HFFc6 (cell line): ENCODE data around the gene TP53BP1. TPM values are rescaled to one million over a fixed set of nuclear protein-coding genes. Genes with fewer than 3 reads are reported as not detected.

Experiments
- DNase-seq: peaks from one replicate; pipeline ENCODE4 v3.0.0-alpha.2; 2018
- H3K27ac Mint-ChIP-seq: 2 replicates; pipeline ENCODE4 v1.8.0; 2020; ENCODE audit warnings: mild to moderate bottlenecking, mixed read lengths
- H3K27me3 Mint-ChIP-seq: 2 replicates; pipeline ENCODE4 v1.8.0; 2021; ENCODE audit warnings: mild to moderate bottlenecking, moderate library complexity, mixed read lengths; ENCODE audit not compliant: insufficient read depth
- H3K36me3 Mint-ChIP-seq: 2 replicates; pipeline ENCODE4 v1.8.0; 2021; ENCODE audit warnings: low read depth, mixed read lengths
- H3K4me1 Mint-ChIP-seq: 2 replicates; pipeline ENCODE4 v1.8.0; 2020; ENCODE audit warnings: low read depth, mixed read lengths
- H3K4me3 Mint-ChIP-seq: 2 replicates; pipeline ENCODE4 v1.8.0; 2020; ENCODE audit warnings: mild to moderate bottlenecking, moderate library complexity, mixed read lengths
- H3K9me3 Mint-ChIP-seq: 2 replicates; pipeline ENCODE4 v1.8.0; 2020; ENCODE audit warnings: mild to moderate bottlenecking, mixed read lengths
- total RNA-seq, 6 experiments: library from RNA; stranded (reverse); fragmentation: NEBNext Ultra II Directional; extraction: Animal tissue kit (Norgen Biotek cat#: 25700); gene quantifications; 2 replicates in 1 of 6; 3 replicates in 5 of 6; pipeline ENCODE4 v1.2.3, GENCODE V29; 2021
- TF ChIP-seq, protein P1 (sequence below): fragments of 200-600 bp; sonication (generic); IDR thresholded peaks from 2 replicates; pipeline ENCODE4 v1.5.0; 2021; ENCODE audit warnings: antibody characterized with exemption, mild to moderate bottlenecking

The TP53BP1 gene
- total RNA-seq, 6 experiments from 2014 or later = 44.7 to 49.5 (median 46.4) TPM

DNA sequence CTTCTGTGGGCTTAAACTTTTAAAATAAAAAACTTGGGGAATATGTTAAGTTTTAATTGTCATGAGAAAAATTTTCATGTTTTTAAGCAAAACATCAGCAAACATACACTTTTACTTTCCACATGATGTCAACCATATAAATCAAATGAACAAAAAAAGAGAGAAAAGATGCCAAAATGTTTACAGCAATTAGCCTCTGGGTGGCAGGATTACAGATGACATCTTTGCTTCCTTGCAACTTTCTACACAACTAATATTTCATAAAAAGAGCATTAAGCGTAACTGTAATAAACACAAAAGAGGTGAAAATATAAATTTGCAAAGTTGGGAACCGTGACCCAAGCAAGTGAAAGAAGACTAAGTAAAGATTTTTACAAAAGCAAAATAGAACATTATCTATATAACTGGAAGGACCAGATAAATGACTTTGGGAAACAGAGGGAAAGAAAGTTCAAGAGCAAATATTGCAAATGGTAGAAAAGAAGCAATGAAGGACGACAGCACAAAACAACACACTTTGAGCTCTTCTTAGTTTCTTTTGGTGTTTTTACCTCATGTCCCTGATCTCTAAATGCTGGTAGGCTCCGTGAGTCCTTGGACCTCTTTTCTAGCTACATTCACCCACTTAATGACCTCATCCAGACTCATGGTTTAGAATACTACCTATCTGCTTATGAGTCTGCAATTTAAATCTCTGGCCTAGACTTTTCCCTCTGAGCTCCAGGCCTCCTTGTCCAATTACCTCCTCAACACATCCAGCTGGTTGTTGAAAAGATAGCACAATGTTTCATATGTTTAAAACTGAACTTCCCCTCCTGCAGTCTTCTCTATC, 9.4 kb downstream of the TP53BP1 start:
- peak; percentile 11 for DNase-seq

DNA sequence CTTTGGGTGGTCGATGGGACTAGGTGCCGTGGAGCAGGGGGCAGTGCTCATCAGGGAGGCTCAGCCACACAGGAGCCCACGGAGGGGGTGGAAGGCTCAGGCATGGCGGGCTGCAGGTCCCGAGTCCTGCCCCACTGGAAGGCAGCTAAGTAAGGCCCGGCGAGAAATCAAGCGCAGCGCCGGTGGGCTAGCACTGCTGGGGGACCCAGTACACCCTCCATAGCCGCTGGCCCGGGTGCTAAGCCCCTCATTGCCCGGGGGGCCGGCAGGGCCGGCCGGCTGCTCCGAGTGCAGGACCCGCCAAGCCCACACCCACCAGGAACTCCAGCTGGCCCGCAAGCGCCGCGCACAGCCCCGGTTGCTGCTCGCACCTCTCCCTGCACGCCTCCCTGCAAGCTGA, 19.1 kb downstream of the TP53BP1 start:
- Mint-ChIP-seq H3K4me1 (peaks cover 15% of the 10 kb centered on the region), H3K27me3 (no peaks in the 10 kb centered on the region), H3K36me3 (peaks cover 56% of the 10 kb centered on the region), H3K27ac (no peak overlapping the region), H3K9me3 (no peaks in the 10 kb centered on the region), H3K4me3 (no peak overlapping the region)
- no peak for DNase-seq
- TF ChIP-seq, protein P1, sequence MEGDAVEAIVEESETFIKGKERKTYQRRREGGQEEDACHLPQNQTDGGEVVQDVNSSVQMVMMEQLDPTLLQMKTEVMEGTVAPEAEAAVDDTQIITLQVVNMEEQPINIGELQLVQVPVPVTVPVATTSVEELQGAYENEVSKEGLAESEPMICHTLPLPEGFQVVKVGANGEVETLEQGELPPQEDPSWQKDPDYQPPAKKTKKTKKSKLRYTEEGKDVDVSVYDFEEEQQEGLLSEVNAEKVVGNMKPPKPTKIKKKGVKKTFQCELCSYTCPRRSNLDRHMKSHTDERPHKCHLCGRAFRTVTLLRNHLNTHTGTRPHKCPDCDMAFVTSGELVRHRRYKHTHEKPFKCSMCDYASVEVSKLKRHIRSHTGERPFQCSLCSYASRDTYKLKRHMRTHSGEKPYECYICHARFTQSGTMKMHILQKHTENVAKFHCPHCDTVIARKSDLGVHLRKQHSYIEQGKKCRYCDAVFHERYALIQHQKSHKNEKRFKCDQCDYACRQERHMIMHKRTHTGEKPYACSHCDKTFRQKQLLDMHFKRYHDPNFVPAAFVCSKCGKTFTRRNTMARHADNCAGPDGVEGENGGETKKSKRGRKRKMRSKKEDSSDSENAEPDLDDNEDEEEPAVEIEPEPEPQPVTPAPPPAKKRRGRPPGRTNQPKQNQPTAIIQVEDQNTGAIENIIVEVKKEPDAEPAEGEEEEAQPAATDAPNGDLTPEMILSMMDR = no peak

More for the DNA sequence above, 9.4 kb downstream of the TP53BP1 start:
- H3K4me3 Mint-ChIP-seq = no peak overlapping the region
- H3K4me1 Mint-ChIP-seq = peaks cover 22% of the 10 kb centered on the region
- TF ChIP-seq, protein P1 = peak; percentile 68
- H3K27ac Mint-ChIP-seq = peak overlapping the region; percentile 37; the same call in 1 of the 2 replicates
- no peaks in the 10 kb centered on the region for H3K9me3 Mint-ChIP-seq
- peaks cover 18% of the 10 kb centered on the region for H3K36me3 Mint-ChIP-seq
- no peaks in the 10 kb centered on the region for H3K27me3 Mint-ChIP-seq

DNA sequence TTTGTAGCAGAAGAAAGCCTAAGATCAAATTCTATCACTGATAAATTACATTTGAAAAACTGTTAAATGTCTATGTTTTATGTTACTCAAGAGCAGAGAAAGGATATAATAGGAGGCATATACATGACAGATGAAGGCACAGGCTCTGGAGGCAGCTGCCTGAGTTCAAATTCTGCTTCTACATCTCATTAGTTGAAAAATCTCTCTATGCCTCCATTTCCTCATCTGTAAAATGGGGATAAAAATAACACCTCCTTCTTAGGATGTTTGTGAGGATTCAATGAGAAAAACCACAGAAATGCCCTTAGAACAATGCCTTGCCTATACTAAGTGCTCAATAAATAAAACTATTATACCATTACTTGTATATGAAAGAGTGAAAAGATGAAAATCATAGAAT, 21.0 kb downstream of the TP53BP1 start:
- Mint-ChIP-seq H3K36me3 (peaks cover 45% of the 10 kb centered on the region), H3K27ac (no peak overlapping the region), H3K27me3 (no peaks in the 10 kb centered on the region)

DNA sequence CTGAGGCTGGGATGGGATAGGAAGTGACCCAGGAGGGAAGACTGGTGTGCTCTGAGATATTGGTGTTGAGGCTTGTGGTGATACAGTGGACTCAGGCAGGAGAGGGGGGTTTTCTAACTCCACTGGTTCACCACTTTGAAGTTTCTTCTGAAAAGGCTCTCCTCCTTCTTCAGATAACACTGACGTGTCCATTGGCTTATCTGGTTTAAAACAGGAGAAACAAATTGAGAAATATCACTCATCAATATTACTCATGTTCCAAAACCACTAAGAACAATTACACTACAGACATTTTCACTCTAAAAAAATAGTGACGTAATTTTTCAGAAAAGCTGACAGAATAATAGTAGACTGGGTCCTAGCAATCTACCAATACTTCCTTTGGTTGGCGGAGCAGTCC, 23.1 kb downstream of the TP53BP1 start:
- Mint-ChIP-seq H3K27me3 (no peaks in the 10 kb centered on the region), H3K4me1 (peaks cover 42% of the 10 kb centered on the region), H3K36me3 (peaks cover 40% of the 10 kb centered on the region), H3K27ac (peak overlapping the region; percentile 53; the same call in 1 of the 2 replicates), H3K9me3 (no peaks in the 10 kb centered on the region), H3K4me3 (no peak overlapping the region)
- TF ChIP-seq, protein P1 = no peak
- no peak for DNase-seq

More for the DNA sequence above, 21.0 kb downstream of the TP53BP1 start:
- Mint-ChIP-seq H3K9me3 (no peaks in the 10 kb centered on the region), H3K4me3 (no peak overlapping the region), H3K4me1 (peaks cover 21% of the 10 kb centered on the region)
- no peak for DNase-seq
- TF ChIP-seq, protein P1 = no peak

DNA sequence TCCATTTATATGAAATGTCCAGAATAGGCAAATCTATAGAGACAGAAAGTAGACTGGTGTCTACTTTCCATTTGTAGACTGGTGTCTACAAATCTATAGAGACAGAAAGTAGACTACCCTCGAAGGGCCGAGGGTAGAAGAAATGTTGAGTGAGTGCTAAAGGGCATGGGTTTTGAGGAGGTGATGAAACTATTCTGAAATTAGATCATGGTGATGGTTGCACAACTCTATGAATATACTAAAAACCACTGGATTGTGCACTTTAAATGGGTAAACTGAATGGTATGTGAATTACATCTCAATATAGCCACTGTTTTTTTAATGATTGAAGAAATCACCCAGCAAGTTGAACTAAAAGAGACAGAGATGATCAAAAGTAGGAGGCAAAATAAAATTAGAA, 27.9 kb downstream of the TP53BP1 start:
- H3K4me3 Mint-ChIP-seq = peak overlapping the region; percentile 61
- peaks cover 29% of the 10 kb centered on the region for H3K36me3 Mint-ChIP-seq
- no peaks in the 10 kb centered on the region for H3K27me3 Mint-ChIP-seq
- peaks cover 46% of the 10 kb centered on the region for H3K4me1 Mint-ChIP-seq
- peak; percentile 78 for DNase-seq
- peak overlapping the region; percentile 80 for H3K27ac Mint-ChIP-seq
- TF ChIP-seq, protein P1 = no peak
- H3K9me3 Mint-ChIP-seq = no peaks in the 10 kb centered on the region
